Kidney tubule cell (primary cell): ENCODE data around the gene OXER1.
A peak's percentile ranks its signal among the peaks of the same experiment; 100 is the strongest.

ENCODE experiments used
- DNase-seq: peaks from one replicate; pipeline ENCODE4 v3.0.0-alpha.2; 2018; ENCODE audit warnings: low spot score

The OXER1 gene

DNA sequence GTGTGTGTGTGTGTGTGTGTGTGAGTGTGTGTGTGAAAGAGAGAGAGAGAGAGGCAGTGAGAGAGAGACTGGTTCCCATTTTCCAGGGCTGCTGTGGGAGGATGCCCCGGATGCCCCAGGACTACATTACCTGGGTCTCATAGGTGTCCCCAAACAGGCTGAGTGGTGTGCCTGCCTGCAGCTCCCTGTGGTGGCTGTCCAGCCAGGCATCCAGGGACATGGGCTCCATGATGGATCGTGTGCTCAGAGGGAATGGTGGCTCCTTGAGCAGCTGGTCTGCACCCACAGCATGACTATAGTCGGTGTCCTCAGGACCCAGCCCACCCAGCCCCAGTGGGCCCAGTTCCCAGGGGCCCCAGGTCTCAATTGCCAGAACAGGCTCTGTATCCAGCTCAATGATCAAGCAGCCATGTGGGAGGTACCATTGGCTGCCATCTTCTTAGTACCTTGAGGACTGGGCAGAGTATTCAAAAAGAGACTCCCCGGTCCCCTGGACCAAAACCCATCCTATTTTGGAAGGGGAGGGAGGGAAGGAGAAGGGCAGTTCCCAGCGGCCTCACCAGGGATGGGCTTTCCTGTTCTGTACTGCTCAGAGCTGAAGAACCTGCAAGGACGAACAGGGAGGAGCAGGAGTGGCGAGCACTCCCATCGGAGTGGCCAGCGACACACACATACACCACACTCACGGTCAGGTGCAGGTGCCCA lies 5.8 kb upstream of the OXER1 start:
- no peak for DNase-seq

DNA sequence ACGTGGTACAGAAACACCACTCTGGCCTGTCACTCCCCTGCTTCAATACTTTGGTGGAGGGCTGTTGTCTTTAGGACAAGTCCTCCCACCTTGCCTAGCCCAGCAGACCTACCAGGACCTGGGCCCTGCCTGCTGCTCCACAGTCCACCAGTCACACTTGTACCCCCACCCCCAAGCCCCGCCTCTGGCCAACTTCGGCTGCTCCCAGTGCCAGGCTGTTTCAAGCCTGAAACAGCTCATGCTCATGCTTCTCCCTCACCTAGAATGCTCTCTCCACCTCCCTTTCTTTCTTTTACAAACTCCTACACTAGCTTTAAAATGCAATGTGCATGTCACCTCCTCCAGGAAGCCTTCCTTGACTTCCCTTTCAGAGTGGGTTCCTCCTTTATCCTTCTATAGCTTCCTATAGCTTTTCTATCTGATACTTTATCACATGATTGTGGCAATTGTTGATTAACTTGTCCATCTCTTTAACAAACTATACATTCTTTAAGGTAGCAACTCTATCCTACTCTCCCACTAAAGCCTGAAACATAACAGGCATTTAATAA lies 4.8 kb upstream of the OXER1 start:
- DNase-seq, result no peak

DNA sequence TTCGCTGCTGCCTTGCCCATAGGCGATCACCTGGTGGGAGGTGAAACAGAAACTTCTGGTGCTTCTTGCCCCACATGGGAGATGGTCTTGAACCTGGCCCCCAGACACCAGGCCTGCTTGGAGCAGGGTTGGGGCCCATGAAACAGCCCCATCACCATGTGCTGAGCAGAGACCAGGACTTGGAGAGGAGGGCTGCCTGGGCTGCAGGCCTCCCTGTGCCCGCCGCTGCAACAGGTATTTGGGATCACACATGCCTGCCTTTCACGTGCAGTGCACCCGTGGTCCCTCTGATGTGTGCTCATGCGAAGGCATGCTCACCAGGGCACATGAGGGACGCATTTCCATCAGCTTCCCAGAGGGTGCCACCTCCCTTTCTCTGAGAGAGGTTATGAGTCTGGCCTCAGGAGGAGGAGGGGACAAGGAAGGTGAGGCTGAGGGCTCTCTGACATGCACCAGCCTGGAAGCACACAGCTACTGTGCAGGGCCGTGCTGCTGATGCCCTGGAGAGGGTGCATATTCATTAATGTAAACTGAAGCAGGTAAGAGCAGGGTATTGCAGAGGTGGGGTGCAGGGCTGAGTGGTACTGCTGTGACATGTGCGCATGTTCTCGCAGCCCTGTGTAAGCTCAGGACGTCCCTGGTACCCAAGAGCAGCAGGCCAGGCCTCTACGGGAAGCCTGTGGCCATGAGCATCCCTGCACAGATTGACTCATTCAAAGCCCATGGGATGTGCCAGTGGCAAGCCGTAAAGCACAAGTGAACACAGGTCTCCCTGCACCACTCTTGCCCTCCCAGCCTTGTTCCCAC lies 4.2 kb upstream of the OXER1 start:
- DNase-seq, result no peak

DNA sequence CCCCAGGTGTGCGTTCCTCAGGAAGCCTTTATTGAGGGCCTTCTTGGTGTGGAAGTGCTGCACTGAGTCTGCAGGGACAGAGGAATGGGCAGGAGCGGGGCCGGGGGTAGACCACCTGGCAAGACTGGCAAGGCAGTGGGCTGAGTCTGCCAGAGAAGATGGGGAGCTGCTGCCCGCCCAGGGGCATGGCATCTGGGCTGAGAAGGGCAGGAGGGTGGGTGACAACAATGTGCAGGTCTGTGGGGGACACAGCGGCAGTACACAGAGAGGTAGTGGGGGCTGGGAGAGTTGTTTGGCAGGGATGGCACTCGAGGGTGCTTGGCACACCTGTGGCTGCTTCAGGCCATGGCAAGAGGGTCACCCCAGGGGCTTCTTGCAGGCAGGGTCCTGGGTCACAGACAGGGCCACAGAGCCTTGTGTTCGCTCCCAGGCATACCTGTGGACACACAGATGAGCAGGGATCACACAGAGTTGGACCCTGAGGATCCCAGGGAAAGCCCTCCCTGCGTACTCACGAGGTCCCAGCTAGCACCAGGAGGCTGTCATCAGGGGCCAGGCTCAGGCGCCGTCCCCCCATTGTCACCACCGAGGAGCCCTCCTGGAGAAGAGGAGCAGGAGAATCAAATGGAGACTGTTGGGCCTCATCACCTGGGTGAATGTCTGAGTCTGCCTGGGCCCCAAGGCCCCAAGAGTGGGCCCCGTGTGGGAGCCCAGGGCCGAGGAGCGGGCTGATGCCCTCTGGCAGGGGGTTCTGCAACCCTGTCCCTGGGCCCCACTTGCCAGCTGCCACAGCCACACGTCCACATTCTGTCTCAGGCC lies 3.4 kb upstream of the OXER1 start:
- DNase-seq, result no peak

DNA sequence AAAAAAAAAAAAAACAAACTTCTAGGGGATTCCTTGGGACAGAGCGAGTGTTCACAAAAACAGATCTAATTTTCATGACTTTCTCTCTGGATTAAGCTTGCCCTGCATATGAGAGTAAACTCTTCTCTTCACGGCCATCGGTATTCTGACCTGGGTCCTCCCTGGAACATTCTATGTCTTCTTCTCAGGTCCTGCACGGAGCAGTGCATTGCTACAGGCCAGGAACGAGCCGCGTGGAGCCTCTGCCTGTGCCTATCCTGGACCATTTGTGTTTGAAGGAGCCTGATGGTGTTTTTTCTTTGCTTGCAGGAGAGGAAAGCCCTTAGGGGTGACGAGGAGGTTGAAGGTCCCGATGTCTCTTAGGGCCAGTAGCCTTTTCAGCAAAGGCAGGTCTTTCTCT lies 1.8 kb upstream of the OXER1 start:
- DNase-seq, result no peak

DNA sequence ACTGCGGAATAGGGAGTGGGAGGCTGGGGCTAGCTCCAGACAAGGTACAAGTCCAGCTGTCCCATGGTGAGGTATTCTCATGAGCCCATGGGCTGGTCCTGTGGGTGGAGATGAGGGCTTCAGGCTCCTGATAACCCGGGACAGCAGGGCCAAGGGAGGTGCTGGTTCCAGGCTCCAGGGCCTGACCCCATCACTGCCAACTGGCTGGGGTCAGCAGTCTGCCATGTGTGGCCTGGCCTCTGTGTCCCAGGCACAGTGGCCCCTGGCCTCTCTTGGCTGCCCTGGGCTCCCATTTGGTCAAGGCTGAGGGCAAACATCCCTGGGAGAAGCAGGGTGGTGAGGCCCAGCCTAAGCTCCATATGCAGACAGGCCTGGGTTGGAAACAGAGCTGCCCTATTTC lies 966 bp upstream of the OXER1 start:
- no peak for DNase-seq

DNA sequence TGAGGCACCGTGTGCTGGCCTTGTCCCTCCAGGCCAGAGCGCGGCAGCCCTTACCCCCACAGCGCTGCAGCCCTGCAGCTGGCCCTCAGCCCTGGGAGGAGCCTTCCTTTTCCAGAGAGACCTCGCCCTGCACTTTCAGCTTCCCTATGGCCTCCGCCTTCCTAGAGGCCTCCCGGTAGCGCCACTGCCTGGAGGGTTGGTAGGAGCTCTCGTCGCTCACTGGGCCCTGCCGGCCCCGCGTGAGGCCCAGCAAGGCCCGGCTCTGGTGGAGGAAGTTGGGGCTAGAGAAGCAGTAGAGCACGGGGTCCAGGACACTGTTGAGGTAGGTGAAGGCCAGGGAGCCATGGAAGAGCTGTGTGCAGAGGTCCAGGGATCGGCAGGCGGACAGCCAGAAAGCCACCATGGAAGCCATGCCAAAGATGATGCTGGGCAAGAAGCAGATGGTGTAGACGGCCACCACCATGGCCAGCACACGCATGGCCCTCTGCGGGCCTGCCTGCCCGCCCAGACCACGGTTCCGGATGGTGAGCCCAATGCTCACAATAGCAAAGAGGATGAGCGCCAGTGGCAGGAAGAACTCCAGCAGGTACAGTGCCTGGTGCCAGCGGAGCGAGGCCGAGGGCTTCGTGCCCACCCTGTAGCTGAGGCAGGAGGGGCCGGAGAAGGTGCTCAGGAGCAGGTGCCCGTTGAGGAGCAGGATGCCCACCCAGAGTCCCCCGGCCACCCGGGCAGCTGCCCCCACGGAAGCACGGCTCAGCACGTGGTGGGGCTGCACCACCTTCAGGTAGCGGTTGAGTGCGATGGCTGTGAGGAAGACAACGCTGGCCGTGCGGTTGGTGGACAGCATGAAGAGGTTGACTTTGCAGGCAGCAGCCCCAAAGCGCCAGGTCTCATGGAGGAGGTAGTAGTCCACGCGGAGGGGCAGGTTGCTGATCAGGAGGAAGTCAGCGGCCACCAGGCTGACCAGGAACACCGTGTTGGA lies 821 bp downstream of the OXER1 start:
- no peak for DNase-seq

DNA sequence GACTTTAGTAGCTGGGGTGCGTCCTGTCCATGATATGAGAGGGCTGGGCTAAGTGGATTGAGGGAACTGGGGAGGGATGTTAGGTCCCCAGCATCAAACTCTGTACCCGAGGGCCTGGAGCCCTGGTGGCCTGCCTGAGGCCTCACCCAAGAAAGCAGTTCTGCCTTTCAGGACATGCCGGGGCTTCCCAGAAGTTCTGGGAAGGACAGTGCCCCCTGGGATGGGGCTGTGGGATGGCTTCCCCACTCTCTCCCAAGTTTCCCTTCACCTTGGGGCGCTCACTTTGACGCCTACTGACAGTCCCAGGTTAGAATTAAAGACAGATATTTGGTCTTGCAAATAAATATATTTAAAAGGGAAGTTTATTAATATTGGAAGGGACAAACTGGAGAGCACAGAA lies 1.8 kb downstream of the OXER1 start:
- no peak for DNase-seq

DNA sequence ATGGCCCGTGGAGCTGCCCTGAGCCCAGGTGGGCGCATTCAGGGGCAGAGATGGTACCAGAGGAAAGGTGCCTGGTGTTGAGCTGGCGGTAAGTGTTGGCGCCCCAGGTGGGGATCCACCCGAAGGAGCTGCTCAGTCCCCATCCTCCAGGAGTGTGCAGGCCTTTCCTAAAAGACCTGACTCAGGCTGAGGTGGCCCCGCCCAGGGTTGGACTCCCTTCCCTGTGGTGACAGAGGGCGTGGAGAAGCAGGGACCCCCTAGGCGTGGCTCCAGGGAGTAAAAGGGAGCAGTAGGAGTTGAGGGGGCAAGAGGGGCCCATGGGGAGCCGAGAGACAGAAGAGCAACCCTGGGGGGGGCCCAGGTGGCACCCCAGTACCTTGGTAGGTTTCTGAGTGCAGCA lies 2.4 kb downstream of the OXER1 start:
- no peak for DNase-seq

DNA sequence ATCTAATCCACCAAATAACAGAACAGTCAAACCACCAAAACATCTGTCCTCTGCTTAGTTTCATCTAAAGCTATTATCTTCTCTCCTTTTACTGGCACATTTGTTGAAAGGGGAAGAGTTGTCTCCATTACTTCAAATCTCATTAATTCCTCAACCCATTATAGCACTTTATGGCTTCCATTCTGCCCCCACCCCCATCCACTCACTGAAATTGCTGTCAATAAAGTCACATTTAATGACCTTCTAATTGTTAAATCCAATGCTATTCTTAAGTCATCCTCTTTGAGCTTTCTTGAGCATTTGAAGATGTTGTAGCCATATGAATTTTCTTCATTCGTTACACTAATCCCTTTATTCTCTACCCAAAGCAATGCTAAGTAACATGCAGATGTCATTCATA lies 5.2 kb downstream of the OXER1 start:
- no peak for DNase-seq

DNA sequence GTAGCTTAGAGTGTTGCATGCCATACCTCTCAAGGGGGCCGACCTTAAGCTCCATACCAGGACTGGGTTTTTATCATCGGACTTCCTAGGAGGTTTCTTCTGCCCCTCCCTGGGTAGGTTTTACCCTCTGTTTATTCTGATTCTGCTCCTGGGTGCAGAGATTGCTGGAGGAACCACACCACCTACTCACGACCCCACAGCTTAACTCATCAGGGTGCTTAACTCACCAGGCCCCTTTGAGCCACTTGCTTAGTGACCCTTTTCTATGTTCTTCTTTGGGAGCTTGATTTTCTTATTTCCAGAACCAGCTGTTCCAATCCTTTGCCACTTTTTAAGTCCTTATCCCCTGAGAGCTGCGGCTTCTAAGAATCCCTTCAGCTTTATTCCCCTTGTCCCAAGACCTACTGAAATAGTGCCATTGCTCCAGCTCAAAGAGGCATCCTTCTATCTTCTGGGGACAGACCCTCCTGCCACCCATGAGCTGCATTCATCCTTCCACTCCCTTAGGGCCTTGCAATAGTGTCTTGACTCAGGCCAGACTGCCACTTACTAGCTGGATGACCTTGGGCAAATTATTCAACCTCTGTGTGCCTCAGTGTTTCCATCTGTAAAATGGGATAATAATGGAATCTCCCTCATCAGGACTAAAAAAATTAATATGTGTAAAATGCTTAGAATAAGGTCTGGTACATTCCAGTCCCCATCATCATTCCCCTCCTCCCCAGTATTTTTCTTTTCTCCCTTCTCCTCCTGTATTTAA lies 5.8 kb downstream of the OXER1 start:
- no peak for DNase-seq

DNA sequence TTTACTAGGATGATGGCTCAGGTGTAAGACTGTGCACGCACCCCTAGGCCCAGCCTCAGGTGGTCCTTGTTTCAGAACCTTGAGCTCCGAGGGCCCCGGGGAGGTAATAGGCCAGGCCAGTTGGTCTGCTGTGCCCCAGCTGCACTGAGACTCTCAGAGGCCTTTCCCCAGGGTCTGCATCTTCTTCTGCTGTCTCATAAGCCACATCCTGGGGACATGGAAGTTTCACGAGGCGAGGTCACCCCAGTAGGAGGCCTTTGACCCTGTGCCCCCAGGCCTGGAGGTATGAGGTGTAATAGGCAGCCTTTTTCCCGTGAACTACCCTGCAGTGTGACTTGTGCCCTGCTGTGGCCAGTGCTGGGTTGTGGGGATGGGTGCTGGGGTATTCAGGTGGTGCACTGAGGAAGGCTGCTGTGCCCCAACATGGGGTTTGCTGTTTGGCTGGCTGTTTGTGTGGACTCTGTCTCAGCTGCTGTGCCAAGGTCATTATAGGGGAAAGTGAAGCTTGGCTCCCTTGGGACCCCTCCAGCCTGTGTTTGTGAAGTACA lies 6.9 kb downstream of the OXER1 start:
- DNase-seq, result peak; percentile 19

DNA sequence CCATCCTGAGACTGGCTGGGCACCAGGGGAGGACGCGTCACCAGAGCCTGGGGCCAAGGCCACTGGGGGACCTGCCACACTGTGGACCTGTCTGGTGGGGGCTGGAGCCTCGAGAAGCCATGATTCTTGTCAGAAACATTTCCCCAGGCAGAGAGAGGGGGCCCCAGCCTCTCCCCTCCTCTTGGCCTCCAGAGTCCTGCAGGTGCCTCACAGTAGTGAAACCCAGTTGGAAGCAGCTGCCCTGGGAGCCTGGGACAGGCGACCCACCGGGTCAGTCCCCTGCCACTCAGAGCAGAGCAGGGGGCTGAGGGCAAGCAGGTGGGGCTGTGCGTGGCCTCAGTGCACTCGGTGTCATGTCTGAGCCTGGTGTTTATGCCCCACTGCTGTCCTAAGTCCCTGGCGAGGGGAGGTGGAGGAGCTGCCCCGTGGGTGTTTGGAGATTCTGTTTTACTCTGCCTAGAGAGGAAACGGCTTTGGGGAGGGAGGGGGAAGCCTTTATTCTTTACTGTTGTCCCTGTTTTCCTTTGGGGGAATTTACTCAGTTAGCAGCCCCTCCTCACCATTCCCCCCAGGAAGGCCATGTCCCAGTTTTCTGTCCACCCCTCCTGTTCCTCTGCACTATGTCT lies 7.7 kb downstream of the OXER1 start:
- DNase-seq, result no peak

DNA sequence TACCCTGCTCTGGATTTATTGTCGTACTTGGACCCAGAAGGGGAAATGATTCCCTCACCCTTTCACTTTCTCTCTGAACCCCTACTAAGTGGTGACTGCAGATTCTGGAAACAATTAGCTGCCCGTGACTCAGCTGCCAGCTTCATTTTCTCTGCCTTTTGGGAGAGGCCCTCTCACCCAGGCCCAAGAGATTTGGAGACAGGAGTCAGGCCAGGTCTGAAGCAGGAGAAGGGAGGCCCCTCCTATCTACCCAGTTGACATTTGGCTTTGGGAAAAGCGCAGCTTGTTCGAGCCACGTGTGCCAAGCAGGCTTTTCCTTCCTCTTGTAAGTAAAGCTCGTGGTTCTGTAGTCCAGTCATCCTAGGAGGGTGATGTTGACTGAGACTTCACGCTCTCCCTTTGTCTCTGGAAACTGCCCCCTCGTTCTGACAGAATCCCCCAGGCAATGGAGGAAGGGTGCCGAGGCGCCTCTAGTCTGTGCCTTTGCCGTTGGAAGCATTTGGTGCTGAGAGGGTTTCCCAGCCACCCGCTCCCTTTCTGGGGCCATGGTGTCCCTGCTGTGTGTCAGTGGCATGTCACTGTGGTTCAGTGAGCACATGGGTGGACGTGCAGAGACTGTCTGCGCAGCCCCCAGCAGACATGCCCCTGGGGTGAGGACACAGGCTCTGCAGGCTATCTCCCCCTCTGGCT lies 8.6 kb downstream of the OXER1 start:
- DNase-seq, result no peak

DNA sequence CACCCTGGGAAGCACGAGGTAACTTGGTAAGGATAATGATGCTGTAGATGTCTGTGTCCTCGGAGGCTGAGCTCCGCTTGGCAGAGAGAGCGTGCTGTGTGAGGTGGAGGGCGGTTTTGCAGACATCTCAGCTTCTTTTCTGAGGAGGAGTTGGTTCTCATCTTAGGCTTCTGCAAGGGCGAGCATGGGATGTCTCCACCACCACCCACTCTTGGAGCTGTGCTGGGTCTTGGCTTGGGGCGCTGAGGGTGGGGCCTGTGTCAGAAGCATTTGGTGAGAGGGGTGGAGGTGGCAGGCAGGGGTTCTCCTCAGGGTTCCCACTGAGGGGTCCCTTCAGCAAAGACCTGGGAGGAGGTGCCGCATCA lies 9.2 kb downstream of the OXER1 start:
- no peak for DNase-seq

DNA sequence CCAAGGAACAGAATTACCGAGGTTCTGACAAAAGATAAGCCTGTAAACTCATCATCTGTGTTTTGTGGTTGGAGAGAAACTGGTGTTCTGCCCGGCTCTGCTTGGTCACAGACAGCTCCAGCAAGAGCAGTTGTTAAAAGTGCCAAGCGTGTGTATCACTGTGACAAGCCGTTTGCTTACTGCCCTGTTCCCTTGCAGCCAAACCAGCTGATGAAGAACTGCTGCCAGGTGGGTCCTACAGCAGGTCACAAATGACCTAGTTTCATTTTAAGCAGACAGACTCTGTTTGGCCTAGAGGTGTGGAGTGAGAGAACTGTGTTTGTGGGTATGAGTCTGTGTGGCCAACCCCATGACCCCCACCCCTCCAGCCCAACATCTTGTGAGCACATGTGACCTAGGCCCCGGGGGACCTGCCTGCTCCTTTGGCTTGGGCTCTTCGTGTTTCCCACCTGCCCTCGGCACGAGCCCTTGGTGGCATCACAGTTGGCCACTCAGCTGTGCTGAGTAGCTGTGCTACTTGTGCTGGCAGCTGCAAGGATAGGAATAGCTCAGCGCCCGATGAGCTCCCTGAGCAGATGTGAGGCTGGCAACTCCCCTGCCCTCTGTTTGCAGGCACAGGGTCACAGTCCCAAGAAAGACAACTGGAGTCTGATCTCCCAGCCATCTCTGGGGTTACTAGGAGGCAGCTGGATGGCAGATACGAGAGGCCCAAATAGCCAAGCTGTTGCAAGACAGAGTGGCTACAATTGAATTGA lies 9.7 kb downstream of the OXER1 start:
- DNase-seq, result no peak

DNA sequence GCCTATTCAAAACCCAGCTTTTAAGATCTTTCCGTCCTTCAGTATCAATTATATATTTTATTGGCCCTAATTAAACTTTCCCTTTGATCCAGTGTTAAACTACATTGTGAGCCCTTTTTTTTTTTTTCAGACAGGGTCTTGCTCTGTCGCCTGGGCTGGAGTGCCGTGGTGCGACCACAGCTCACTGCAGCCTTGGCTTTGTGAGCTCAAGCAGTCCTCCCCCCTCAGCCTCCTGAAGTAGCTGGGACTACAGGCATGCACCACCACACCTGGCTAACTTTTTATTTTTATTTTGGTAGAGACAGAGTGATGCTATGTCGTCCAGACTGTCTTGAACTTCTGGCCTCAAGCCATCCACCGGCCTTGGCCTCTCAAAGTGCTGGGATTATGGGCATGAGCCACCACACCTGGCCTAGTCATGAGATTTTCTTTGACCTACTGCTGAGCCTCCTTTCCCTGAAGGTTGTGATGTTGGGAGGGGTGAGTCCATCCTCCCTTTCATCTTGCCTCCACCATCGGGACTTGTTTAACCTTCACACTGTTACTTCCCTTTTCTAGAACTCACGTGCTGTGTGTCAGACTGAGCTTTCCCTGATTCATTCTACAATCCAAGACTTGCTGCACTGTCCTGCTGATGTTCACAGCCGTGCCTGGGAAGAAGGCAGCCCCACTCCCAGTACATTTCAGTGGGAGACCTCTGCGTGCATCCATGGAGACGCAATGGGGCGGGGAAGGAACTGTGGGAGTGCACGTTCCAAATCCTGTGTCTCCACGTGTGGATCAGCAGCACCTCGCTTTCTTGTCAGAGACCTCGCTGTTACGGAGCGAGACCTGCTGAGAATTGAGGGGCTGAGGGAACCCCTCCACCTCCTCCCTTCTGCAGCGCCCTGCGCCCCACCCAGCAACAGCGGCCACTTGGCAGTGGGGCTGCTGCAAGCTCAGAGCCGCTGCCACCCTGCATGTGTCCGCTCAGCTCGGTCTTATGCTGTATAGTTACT lies 10.8 kb downstream of the OXER1 start:
- DNase-seq, result no peak
